Measurements from ENCODE around the gene HOXD1. TPM values are rescaled to one million over a fixed set of nuclear protein-coding genes. Genes with fewer than 3 reads are reported as not detected.

Gene HOXD1
- total RNA-seq, 1 donor from 2014 or later = 1.2 TPM

DNA sequence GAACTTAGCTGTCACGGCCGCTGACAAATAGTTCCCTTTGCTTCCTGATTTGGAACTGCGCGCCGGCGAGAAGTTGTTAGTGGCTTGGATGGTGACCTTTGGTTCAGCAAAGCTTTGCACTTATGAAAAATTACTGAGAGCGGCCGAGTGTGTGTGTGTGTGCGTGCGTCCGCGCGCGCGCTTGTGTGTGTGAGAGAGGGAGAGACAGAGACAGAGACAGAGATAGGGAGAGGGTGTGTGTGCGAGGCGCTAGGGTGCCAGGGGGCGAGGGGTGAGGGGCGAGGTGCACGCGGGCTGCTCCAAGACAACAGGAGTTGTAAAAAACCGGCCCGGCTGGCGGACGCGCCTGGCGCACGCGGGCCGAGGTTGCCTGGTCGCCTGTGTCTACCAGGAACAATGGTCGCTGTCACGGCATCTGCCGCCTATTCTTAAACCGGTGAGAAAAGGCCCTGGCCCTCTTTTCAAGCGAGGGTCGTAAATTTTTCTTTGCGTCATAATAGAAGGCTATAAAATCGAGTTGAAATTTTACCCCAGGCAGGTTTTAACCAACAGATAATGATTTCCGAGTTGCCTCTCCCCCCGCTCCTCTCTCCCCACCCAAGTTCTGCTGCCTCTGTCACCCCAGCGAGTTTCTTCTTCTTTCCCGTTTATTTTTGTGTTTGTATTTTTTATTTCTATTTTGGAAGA lies 30.8 kb upstream of the HOXD1 start:
- H3K27ac ChIP-seq = no peak overlapping the region
- H3K9me3 ChIP-seq = no peaks in the 10 kb centered on the region
- TF ChIP-seq POLR2A (IDR thresholded peaks at IDR 0.05) (no peak), POLR2AphosphoS5 (IDR thresholded peaks at IDR 0.05; ENCODE audit: insufficient read depth in 1 of 2, low read depth in 1 of 2) (no peak)
- TF ChIP-seq, protein P1, sequence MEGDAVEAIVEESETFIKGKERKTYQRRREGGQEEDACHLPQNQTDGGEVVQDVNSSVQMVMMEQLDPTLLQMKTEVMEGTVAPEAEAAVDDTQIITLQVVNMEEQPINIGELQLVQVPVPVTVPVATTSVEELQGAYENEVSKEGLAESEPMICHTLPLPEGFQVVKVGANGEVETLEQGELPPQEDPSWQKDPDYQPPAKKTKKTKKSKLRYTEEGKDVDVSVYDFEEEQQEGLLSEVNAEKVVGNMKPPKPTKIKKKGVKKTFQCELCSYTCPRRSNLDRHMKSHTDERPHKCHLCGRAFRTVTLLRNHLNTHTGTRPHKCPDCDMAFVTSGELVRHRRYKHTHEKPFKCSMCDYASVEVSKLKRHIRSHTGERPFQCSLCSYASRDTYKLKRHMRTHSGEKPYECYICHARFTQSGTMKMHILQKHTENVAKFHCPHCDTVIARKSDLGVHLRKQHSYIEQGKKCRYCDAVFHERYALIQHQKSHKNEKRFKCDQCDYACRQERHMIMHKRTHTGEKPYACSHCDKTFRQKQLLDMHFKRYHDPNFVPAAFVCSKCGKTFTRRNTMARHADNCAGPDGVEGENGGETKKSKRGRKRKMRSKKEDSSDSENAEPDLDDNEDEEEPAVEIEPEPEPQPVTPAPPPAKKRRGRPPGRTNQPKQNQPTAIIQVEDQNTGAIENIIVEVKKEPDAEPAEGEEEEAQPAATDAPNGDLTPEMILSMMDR (IDR thresholded peaks at IDR 0.05) = no peak
- no peak for DNase-seq (ENCODE audit: extremely low spot score in 2 of 2)
- no peaks in the 10 kb centered on the region for H3K36me3 ChIP-seq
- peaks cover 15% of the 10 kb centered on the region for H3K27me3 ChIP-seq
- H3K4me3 ChIP-seq = no peak overlapping the region
- intact Hi-C loops (cut with DNase I) = no loop called here
- peaks cover 30% of the 10 kb centered on the region for H3K4me1 ChIP-seq

DNA sequence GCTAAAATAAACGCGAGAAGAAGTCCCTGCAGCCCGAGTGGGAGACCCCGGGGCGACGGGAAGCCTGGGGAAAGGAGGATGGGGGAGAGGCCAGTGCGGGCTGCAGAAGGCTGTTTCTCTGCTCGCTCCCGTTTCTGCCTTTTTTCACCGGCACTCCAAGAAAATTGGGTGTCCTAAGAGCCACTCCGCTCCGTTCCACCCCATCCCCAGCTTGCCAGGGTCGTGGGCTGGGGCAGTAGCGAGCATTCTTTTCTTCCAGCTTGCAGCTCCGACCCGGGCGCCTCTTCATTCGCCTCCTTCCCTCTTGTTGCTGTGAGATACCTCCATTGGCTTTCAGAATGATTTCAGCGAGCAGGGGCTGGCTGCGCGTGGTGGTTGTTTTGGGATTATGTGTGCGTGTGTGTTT lies 30.3 kb upstream of the HOXD1 start:
- intact Hi-C loops (cut with DNase I) = no loop called here
- Histone ChIP-seq H3K36me3 (no peaks in the 10 kb centered on the region), H3K27ac (no peak overlapping the region), H3K4me1 (peaks cover 30% of the 10 kb centered on the region), H3K9me3 (no peaks in the 10 kb centered on the region), H3K4me3 (no peak overlapping the region), H3K27me3 (peaks cover 15% of the 10 kb centered on the region)
- TF ChIP-seq, protein P1 (IDR thresholded peaks at IDR 0.05) = no peak
- DNase-seq (ENCODE audit: extremely low spot score in 2 of 2) = no peak

DNA sequence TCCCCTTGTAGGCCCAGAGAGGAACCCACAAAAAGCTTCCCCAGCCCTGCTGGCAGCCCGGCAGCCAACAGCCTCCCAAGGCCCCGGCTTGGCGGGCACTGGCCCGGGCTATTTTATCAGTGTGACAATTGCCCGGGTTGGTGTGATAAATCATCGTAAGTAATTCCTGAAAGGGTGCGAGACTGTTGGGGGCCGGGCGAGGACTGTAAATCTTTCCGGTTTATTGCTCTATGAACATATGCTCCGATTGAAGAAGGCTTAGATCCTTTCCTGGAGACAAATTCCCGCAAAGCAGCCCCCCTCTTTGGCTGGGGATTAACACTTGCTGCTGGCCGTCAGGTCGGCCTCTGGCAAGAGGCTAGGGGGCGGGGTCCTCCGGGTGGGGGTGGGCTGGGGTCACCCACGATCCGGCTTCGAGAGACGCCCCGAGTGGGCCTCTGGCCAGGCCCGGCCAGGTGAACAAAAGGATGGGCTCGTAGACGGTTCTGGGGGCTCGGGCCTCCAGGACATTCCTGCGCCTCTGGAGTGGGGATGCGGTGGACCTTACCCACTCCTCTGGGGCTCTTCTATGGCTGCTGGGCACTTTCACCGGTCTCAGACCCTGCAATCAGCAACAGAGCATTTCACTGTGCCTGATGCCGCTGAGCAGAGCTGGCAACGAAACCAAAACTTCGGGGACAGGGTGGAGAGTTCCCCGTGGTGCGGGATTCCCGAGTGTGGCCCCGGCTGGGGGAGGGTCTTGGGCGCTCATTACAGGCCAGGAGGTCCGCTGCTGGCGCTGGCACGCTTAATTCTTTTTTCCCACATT lies 29.4 kb upstream of the HOXD1 start:
- Histone ChIP-seq H3K4me1 (peaks cover 30% of the 10 kb centered on the region), H3K27ac (no peak overlapping the region), H3K9me3 (no peaks in the 10 kb centered on the region), H3K36me3 (no peaks in the 10 kb centered on the region), H3K27me3 (peaks cover 15% of the 10 kb centered on the region), H3K4me3 (no peak overlapping the region)
- no peak for DNase-seq (ENCODE audit: extremely low spot score in 2 of 2)
- intact Hi-C loops (cut with DNase I) = no loop called here
- no peak for TF ChIP-seq POLR2A (IDR thresholded peaks at IDR 0.05)
- TF ChIP-seq, protein P1 (IDR thresholded peaks at IDR 0.05) = no peak
- TF ChIP-seq POLR2AphosphoS5 (IDR thresholded peaks at IDR 0.05; ENCODE audit: insufficient read depth in 1 of 2, low read depth in 1 of 2) = no peak

DNA sequence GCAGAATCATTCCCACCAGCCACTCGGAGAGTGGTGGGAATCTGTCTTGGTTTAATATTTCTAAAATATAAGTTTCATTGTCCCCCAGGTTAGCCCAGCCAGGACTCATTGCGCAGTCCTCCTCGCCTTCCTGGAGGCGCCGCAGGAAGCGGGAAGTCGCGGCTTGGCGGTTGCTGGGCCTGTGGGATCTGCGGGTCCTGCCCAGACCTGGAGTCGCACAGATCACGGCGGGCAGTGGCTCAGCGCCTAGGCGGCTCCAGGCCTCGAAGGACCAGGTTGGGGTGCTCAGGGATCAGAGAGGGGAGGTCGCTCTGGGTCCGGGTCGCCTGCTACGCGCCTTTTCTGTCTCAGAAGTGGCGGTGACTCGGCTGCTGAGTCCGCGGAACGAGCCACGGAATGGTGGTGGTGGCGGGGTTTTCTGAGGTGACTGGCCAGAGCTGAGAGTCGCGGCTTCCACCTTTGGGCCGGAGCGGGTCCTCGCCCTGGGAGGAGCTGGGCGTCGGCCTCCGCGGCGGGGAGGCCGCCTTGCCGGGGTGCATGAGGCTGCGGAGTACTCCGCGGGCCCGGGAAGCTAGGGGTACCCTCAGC lies 28.7 kb upstream of the HOXD1 start:
- intact Hi-C loops (cut with DNase I) = no loop called here

More for the DNA sequence above, 28.7 kb upstream of the HOXD1 start:
- DNase-seq (ENCODE audit: extremely low spot score in 2 of 2) = no peak
- Histone ChIP-seq H3K4me1 (peaks cover 31% of the 10 kb centered on the region), H3K36me3 (no peaks in the 10 kb centered on the region), H3K4me3 (no peak overlapping the region), H3K9me3 (no peaks in the 10 kb centered on the region), H3K27me3 (peaks cover 21% of the 10 kb centered on the region), H3K27ac (no peak overlapping the region)
- TF ChIP-seq, protein P1 (IDR thresholded peaks at IDR 0.05) = no peak
- TF ChIP-seq POLR2AphosphoS5 (IDR thresholded peaks at IDR 0.05; ENCODE audit: insufficient read depth in 1 of 2, low read depth in 1 of 2) (no peak), POLR2A (IDR thresholded peaks at IDR 0.05) (no peak)

Data from vagina (tissue), 2 donors.